Erythroblast (primary cell): ENCODE measurements around the gene TBC1D19.

Source experiments
- GATA1 ChIP-seq: IDR thresholded peaks from 2 replicates; pipeline ENCODE4 v1.6.1; 2011; ENCODE audit warnings: low read depth, mild to moderate bottlenecking, control low read depth, low read length, moderate library complexity
- POLR2A ChIP-seq: IDR thresholded peaks from 2 replicates; pipeline ENCODE4 v1.6.1; 2011; ENCODE audit warnings: mild to moderate bottlenecking, low read length

- TF ChIP-seq POLR2A (no peak), GATA1 (no peak)
Observed at GRCh38 chr4:26758899-26759298, 175.0 kb downstream of the TBC1D19 start.
